K562 (cell line): Measurements from ENCODE around the gene SMIM30. TPM values are rescaled to one million over a fixed set of nuclear protein-coding genes. Genes with fewer than 3 reads are reported as not detected.

ENCODE experiments used
- ATF4 ChIP-seq: fragments of 450-650 bp; formaldehyde crosslinking; IDR thresholded peaks from 2 replicates; pipeline ENCODE4 v1.4.0; 2022; ENCODE audit warnings: mild to moderate bottlenecking, moderate library complexity
- CBX5 ChIP-seq: IDR thresholded peaks from 2 replicates; pipeline ENCODE4 v1.6.1; 2014; ENCODE audit warnings: low read depth, borderline replicate concordance
- GATAD2B ChIP-seq: fragments of 450-650 bp; IDR thresholded peaks from 2 replicates; pipeline ENCODE4 v1.6.1; 2017; ENCODE audit warnings: mild to moderate bottlenecking, borderline replicate concordance
- HMGN3 ChIP-seq: IDR thresholded peaks from 2 replicates; pipeline ENCODE4 v1.6.1; 2011; ENCODE audit warnings: borderline replicate concordance, low read depth, mild to moderate bottlenecking, mixed read lengths, low read length; ENCODE audit not compliant: insufficient read length; ENCODE audit errors: extremely low read depth
- IRF1 ChIP-seq: sonication (generic); formaldehyde crosslinking; IDR thresholded peaks from 2 replicates; pipeline ENCODE4 v1.8.0; 2022; ENCODE audit warnings: missing genetic modification reagents, mild to moderate bottlenecking, borderline replicate concordance
- PTTG1 ChIP-seq: fragments of 450-650 bp; IDR thresholded peaks from 2 replicates; pipeline ENCODE4 v1.6.1; 2016; ENCODE audit warnings: low read depth, mild to moderate bottlenecking, missing genetic modification characterization, missing compliant biosample characterization
- SAP30 ChIP-seq: fragments of 200-600 bp; sonication (generic); IDR thresholded peaks from 2 replicates; pipeline ENCODE4 v1.6.1; 2012; ENCODE audit warnings: borderline replicate concordance, low read depth, mild to moderate bottlenecking, moderate library complexity, low read length, control low read depth, inconsistent platforms; ENCODE audit not compliant: insufficient read depth, poor library complexity, severe bottlenecking
- SREBF1 ChIP-seq: fragments of 150-350 bp; IDR thresholded peaks from 2 replicates; pipeline ENCODE4 v1.6.1; 2014; ENCODE audit warnings: antibody characterized with exemption, low read depth, low read length, borderline replicate concordance
- SRF ChIP-seq, 2 experiments: fragments of 250-450, 450-650 bp in 1 of 2; sonication (Bioruptor Pico) in 1 of 2; sonication (generic) in 1 of 2; formaldehyde crosslinking; IDR thresholded peaks; 2 replicates each; pipeline versions ENCODE4 v1.5.0 to v1.5.1; 2020 to 2022; ENCODE audit warnings: mild to moderate bottlenecking in 1 of 2, missing genetic modification reagents in 1 of 2
- TAF1 ChIP-seq: IDR thresholded peaks from 2 replicates; pipeline ENCODE4 v1.6.1; 2011; ENCODE audit warnings: mild to moderate bottlenecking, low read length, moderate library complexity; ENCODE audit not compliant: insufficient read depth, control insufficient read depth, severe bottlenecking; ENCODE audit errors: extremely low read depth
- ZNF436 ChIP-seq: fragments of 250-450, 450-650 bp; sonication (Bioruptor Pico); formaldehyde crosslinking; IDR thresholded peaks from 2 replicates; pipeline ENCODE4 v1.7.0; 2020; ENCODE audit warnings: mild to moderate bottlenecking
- polyA plus RNA-seq, 8 experiments: library from polyadenylated mRNA; depleted of rRNA in 4 of 8; stranded (reverse) in 5 of 8; unstranded in 3 of 8; fragments of >200 nt; fragmentation: Nextera tagmentation in 2 of 8; fragmentation: Illumina TruSeq in 1 of 8; extraction: Ambion mirVana in 2 of 8; extraction: Trizol in 1 of 8; gene quantifications; 2 replicates each; pipeline versions ENCODE4 v1.2.1 to v1.2.3, GENCODE V29; 2011 to 2014; ENCODE audit warnings: inconsistent platforms in 1 of 8, missing spikeins in 1 of 8
- total RNA-seq, 7 experiments: library from RNA; depleted of rRNA in 6 of 7; stranded (reverse); fragments of >200 nt in 6 of 7; fragmentation: Illumina TruSeq in 2 of 7; extraction: Trizol in 2 of 7; gene quantifications; 2 replicates each; pipeline versions ENCODE4 v1.2.1 to v1.2.3, GENCODE V29; 2011 to 2021; ENCODE audit warnings: low replicate concordance in 1 of 7
- TF ChIP-seq, protein P1 (sequence below), 2 experiments: fragments of 450-650 bp in 1 of 2; sonication (generic) in 1 of 2; formaldehyde crosslinking in 1 of 2; IDR thresholded peaks; 2 replicates each; pipeline versions ENCODE4 v1.7.1 to v1.9.0; 2016 to 2022; ENCODE audit warnings: inconsistent platforms in 1 of 2, mild to moderate bottlenecking in 1 of 2, missing genetic modification reagents in 1 of 2

Gene SMIM30
- total and polyA plus RNA-seq, 9 of the 15 experiments (the other 6 are each of a cell fraction or from before 2014, with no cell fraction given), result 161 to 891 (median 316) TPM

DNA sequence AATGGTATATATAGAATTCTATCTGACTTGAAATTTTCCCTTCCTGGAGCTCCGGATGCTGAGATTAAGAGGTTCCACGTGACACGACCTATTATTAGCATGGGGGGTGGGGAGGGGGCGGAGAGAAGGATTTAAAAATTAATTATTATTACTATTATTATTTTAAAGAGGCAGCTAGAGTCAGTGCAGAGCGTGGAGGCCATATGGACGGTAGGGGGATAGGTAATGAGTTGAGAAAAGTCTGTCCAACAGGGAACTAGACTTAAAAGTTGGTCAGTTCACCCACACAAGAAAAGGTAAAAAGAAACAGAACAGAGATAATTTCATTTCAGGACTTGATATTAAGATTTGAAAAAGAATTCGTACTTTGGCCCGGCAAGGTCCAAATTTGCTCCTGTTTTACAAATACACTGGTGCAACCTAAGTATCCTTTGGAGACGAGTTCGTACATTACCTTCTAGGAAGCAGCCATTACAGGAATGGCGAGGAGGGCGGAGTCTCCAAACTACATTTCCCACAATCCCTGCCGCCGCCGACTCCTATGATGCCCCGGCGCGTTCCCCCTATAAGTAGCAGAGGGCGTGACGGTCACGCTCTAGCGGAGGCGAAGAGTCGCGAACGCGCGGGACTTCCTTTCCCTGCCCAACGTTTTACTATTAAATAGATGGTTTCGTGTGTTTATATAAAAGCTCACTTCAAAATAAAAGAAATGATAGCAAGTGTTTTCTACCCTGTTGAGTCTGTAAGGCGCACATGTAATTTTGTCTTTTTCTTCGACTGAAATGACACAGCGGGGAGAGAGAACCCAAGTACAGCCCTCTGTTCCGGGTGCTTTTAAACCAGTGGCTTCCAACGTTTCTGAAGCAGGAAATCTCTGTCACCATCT, at the start of gene SMIM30 (continued):
- TF ChIP-seq IRF1 (no peak), HMGN3 (no peak), TAF1 (peak; percentile 99), PTTG1 (no peak), ATF4 (CRISPR knock-in tag) (peak; percentile 46; the same call in 1 of the 2 replicates), CBX5 (no peak), SRF (CRISPR knock-in tag; IDR thresholded peaks at IDR 0.05) (peak in 1 of 2 experiments; percentile 60; a peak in 1 of 4 replicates), GATAD2B (peak; percentile 95; the same call in 1 of the 2 replicates), ZNF436 (no peak), SREBF1 (no peak), SAP30 (peak; percentile 65)
- TF ChIP-seq, protein P1, sequence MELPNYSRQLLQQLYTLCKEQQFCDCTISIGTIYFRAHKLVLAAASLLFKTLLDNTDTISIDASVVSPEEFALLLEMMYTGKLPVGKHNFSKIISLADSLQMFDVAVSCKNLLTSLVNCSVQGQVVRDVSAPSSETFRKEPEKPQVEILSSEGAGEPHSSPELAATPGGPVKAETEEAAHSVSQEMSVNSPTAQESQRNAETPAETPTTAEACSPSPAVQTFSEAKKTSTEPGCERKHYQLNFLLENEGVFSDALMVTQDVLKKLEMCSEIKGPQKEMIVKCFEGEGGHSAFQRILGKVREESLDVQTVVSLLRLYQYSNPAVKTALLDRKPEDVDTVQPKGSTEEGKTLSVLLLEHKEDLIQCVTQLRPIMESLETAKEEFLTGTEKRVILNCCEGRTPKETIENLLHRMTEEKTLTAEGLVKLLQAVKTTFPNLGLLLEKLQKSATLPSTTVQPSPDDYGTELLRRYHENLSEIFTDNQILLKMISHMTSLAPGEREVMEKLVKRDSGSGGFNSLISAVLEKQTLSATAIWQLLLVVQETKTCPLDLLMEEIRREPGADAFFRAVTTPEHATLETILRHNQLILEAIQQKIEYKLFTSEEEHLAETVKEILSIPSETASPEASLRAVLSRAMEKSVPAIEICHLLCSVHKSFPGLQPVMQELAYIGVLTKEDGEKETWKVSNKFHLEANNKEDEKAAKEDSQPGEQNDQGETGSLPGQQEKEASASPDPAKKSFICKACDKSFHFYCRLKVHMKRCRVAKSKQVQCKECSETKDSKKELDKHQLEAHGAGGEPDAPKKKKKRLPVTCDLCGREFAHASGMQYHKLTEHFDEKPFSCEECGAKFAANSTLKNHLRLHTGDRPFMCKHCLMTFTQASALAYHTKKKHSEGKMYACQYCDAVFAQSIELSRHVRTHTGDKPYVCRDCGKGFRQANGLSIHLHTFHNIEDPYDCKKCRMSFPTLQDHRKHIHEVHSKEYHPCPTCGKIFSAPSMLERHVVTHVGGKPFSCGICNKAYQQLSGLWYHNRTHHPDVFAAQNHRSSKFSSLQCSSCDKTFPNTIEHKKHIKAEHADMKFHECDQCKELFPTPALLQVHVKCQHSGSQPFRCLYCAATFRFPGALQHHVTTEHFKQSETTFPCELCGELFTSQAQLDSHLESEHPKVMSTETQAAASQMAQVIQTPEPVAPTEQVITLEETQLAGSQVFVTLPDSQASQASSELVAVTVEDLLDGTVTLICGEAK (IDR thresholded peaks at IDR 0.05), result peak; percentile 70; the same call in 1 of the 2 replicates
- TF ChIP-seq, protein P1 (CRISPR knock-in tag; IDR thresholded peaks at IDR 0.05), result no peak
